Germinal center (tissue), 1 donor: ENCODE data around the gene PRR23E.

Source experiments
- DNase-seq: peaks from one replicate; pipeline ENCODE4 v3.0.0; 2012; ENCODE audit warnings: mixed read lengths, low spot score

PRR23E gene

GRCh38 chr3:127226946-127227842 lies 34.3 kb downstream of the PRR23E start:
- DNase-seq: no peak

GRCh38 chr3:127228866-127229265 lies 35.9 kb downstream of the PRR23E start:
- DNase-seq: no peak

GRCh38 chr3:127233371-127233770 lies 40.4 kb downstream of the PRR23E start:
- no peak for DNase-seq

GRCh38 chr3:127234778-127235177 lies 41.8 kb downstream of the PRR23E start:
- no peak for DNase-seq

GRCh38 chr3:127235706-127236105 lies 42.8 kb downstream of the PRR23E start:
- no peak for DNase-seq

- DNase-seq: no peak
Measured at GRCh38 chr3:127237835-127238234, 44.9 kb downstream of the PRR23E start.

GRCh38 chr3:127238602-127239001 lies 45.7 kb downstream of the PRR23E start:
- DNase-seq: no peak

- no peak for DNase-seq
Measured at GRCh38 chr3:127247292-127247691, 54.4 kb downstream of the PRR23E start.
